Measurements from ENCODE around the gene CENPM. TPM values are rescaled to one million over a fixed set of nuclear protein-coding genes. Genes with fewer than 3 reads are reported as not detected.

The CENPM gene
- total and polyA plus RNA-seq, 9 of the 15 experiments (the other 6 are each of a cell fraction or from before 2014, with no cell fraction given): 11.3 to 67.7 (median 32.3) TPM

DNA sequence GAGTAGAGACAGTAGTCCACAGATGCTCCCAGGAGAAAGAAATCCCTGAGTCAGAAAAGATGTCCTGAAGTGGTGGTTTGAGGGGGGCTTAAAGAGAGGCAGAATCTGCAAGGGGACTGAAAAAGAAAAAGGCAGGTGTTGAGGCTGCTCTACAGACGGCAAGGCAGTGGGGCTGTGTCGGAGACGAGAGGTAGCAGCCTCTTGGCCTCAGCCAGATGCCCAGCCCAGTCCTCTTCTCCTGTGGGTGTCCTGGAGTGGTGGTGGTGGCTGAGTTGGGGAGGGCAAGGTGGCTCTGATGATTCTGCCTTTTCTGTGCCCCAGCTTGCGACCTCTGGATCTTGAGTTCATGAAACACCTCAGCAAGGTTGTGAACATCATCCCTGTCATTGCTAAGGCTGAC, 42.3 kb upstream of the CENPM start (continued):
- TF ChIP-seq HNRNPUL1 (IDR thresholded peaks at IDR 0.05; ENCODE audit: low read length): no peak
- no peak for TF ChIP-seq JUN (IDR thresholded peaks at IDR 0.05; ENCODE audit: borderline replicate concordance, low read depth, low read length)
- no peak for TF ChIP-seq JUN (CRISPR knock-in tag; IDR thresholded peaks at IDR 0.05; ENCODE audit: borderline replicate concordance)
- TF ChIP-seq MCM7 (IDR thresholded peaks at IDR 0.05): no peak
- TF ChIP-seq, protein P1, sequence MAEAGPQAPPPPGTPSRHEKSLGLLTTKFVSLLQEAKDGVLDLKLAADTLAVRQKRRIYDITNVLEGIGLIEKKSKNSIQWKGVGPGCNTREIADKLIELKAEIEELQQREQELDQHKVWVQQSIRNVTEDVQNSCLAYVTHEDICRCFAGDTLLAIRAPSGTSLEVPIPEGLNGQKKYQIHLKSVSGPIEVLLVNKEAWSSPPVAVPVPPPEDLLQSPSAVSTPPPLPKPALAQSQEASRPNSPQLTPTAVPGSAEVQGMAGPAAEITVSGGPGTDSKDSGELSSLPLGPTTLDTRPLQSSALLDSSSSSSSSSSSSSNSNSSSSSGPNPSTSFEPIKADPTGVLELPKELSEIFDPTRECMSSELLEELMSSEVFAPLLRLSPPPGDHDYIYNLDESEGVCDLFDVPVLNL (CRISPR knock-in tag; IDR thresholded peaks at IDR 0.05; ENCODE audit: low read depth): no peak
- no peak for TF ChIP-seq MYNN (IDR thresholded peaks at IDR 0.05)
- no peak for TF ChIP-seq MYNN (CRISPR knock-in tag; IDR thresholded peaks at IDR 0.05)
- TF ChIP-seq, protein P2, sequence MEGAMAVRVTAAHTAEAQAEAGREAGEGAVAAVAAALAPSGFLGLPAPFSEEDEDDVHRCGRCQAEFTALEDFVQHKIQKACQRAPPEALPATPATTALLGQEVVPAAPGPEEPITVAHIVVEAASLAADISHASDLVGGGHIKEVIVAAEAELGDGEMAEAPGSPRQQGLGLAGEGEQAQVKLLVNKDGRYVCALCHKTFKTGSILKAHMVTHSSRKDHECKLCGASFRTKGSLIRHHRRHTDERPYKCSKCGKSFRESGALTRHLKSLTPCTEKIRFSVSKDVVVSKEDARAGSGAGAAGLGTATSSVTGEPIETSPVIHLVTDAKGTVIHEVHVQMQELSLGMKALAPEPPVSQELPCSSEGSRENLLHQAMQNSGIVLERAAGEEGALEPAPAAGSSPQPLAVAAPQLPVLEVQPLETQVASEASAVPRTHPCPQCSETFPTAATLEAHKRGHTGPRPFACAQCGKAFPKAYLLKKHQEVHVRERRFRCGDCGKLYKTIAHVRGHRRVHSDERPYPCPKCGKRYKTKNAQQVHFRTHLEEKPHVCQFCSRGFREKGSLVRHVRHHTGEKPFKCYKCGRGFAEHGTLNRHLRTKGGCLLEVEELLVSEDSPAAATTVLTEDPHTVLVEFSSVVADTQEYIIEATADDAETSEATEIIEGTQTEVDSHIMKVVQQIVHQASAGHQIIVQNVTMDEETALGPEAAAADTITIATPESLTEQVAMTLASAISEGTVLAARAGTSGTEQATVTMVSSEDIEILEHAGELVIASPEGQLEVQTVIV (CRISPR knock-in tag; IDR thresholded peaks at IDR 0.05; ENCODE audit: borderline replicate concordance): no peak

DNA sequence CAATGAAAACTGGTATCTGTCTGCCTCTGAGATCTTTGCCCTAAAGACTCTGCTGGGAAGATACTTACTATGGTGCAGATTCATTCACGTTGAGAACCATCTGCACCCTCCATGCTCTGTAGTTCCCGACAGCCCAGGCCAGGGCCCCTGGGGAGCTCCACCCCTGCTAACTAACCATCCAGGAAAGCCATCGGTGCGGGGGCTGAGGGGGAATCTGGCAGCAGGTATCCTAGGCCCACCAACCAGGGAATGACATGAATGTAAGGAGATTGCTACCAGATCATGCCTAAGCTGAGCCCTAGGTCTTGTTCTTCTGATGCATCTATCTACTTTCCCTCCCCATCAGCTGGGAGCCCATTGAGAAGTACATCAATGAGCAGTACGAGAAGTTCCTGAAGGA, 40.3 kb upstream of the CENPM start:
- H3K9me1 ChIP-seq (ENCODE audit: control insufficient read depth, insufficient read depth, low read length): no peaks in the 10 kb centered on the region
- no peak overlapping the region for H3K9ac ChIP-seq (ENCODE audit: insufficient read depth in 1 of 2, low read depth in 2 of 2, low read length in 2 of 2)
- no peak overlapping the region for H2AFZ ChIP-seq (ENCODE audit: low read depth, low read length)
- no TSS peak for BruUV-seq (replicated peaks)
- ChIA-PET POLR2A (interaction anchor here (0.8 kb wide), 1 partner anchor 12 kb away, joined by 4 read pairs; no protein-coding TSS in a partner anchor), CTCF (ENCODE audit: low intra/inter-chr PET ratio) (no interaction called here)
- peaks cover 12 to 39% of the 10 kb centered on the region in 2 experiments; a peak in 3 of 5 replicates for H3K27me3 ChIP-seq (ENCODE audit: control insufficient read depth in 2 of 2, insufficient read depth in 2 of 2, low read length in 2 of 2)
- no peak overlapping the region for H3K4me2 ChIP-seq (ENCODE audit: insufficient read depth, low read length)
- H3K4me1 ChIP-seq (replicated peaks in 1 of 2; ENCODE audit: control insufficient read depth in 2 of 2, insufficient read depth in 2 of 2, low read length in 2 of 2): no peaks in the 10 kb centered on the region
- H3K4me3 ChIP-seq: no peak overlapping the region
- no peak for DNase-seq (ENCODE audit: extremely low read depth in 1 of 4, low spot score in 3 of 4)
- in situ Hi-C loops (cut with MboI): no loop called here
- no peaks in the 10 kb centered on the region for H3K36me3 ChIP-seq (ENCODE audit: control insufficient read depth, insufficient read depth, low read length)
- intact Hi-C loops (cut with micrococcal nuclease): no loop called here
- no peaks in the 10 kb centered on the region for H3K9me3 ChIP-seq (replicated peaks; ENCODE audit: control insufficient read depth, insufficient read depth, low read depth, low read length)
- WGBS (ENCODE audit: insufficient coverage, low coverage, missing lambda C conversion rate): 6% methylated on average over 4 of the region's 5 CpGs
- ATAC-seq: no peak
- no peaks in the 10 kb centered on the region for H3K79me2 ChIP-seq (ENCODE audit: control insufficient read depth, insufficient read depth, low read length)
- H3K27ac ChIP-seq (ENCODE audit: extremely low read depth, low read depth, low read length): no peak overlapping the region
- FAIRE-seq: no peak
- TF ChIP-seq NCOR1 (IDR thresholded peaks at IDR 0.05): no peak
- no peaks in the 10 kb centered on the region for H4K20me1 ChIP-seq (replicated peaks; ENCODE audit: control insufficient read depth, insufficient read depth, low read length)

Data from K562 (cell line).